Fibroblast of lung (primary cell): Measurements from ENCODE around the gene ST6GALNAC1.

Experiments
- EZH2 ChIP-seq: IDR thresholded peaks from 2 replicates; pipeline ENCODE4 v1.5.1; 2012; ENCODE audit warnings: low read length, control low read depth, mild to moderate bottlenecking; ENCODE audit errors: missing control alignments
- TF ChIP-seq, protein P1 (sequence below), 2 donors: IDR thresholded peaks in 1 of 2; conservative IDR thresholded peaks in 1 of 2; 1 replicate in 1 of 2; 2 replicates in 1 of 2; pipeline ENCODE4 v1.5.1; 2011 to 2012; ENCODE audit warnings: low read length in 2 of 2, control low read depth in 1 of 2, inconsistent platforms in 1 of 2, low read depth in 1 of 2, mild to moderate bottlenecking in 1 of 2

DNA sequence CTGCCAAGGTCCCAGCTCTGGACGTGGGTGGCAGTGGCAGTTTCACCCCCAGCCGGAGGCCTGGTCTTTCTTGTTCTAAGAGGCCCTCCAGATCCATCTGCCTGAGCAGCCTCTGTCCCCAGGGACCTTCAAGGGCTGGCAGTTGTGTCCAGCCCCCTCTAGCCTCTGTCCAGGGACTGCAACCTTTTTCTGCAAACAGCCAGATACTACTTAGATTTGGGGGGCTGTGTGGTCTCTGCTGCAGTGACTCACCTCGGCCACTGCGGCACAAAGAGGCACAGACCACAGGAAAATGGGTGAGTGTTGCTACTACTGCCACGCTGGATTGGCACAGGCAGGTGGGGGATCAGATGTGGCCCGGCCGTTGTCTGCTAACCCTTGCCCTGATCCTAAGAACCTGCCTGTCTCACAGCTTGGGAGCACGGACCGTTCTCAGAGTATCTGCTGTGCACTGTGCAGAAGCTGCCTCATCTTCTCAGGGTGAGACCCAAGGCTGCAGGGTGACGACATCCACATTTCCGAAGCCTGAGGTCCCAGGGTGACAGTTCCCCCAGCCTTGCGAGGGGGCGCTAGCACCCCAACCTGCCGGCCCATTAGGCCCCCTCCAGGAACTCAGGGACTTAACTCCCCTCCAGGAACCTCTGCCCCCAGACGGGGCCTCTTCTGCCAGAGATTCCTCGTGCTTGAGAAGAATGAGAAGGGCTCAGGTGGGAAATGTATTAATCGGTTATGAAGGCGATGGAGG is 39.6 kb upstream of the ST6GALNAC1 start:
- TF ChIP-seq, protein P1, sequence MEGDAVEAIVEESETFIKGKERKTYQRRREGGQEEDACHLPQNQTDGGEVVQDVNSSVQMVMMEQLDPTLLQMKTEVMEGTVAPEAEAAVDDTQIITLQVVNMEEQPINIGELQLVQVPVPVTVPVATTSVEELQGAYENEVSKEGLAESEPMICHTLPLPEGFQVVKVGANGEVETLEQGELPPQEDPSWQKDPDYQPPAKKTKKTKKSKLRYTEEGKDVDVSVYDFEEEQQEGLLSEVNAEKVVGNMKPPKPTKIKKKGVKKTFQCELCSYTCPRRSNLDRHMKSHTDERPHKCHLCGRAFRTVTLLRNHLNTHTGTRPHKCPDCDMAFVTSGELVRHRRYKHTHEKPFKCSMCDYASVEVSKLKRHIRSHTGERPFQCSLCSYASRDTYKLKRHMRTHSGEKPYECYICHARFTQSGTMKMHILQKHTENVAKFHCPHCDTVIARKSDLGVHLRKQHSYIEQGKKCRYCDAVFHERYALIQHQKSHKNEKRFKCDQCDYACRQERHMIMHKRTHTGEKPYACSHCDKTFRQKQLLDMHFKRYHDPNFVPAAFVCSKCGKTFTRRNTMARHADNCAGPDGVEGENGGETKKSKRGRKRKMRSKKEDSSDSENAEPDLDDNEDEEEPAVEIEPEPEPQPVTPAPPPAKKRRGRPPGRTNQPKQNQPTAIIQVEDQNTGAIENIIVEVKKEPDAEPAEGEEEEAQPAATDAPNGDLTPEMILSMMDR (conservative IDR thresholded peaks at IDR 0.05 in 1 of 2, IDR thresholded peaks at IDR 0.05 in 1 of 2; ENCODE audit: low read depth in 1 of 2, low read length in 2 of 2) = no peak
- TF ChIP-seq EZH2 = no peak
